ENCODE measurements around the gene ASAP3.

Gene ASAP3

DNA sequence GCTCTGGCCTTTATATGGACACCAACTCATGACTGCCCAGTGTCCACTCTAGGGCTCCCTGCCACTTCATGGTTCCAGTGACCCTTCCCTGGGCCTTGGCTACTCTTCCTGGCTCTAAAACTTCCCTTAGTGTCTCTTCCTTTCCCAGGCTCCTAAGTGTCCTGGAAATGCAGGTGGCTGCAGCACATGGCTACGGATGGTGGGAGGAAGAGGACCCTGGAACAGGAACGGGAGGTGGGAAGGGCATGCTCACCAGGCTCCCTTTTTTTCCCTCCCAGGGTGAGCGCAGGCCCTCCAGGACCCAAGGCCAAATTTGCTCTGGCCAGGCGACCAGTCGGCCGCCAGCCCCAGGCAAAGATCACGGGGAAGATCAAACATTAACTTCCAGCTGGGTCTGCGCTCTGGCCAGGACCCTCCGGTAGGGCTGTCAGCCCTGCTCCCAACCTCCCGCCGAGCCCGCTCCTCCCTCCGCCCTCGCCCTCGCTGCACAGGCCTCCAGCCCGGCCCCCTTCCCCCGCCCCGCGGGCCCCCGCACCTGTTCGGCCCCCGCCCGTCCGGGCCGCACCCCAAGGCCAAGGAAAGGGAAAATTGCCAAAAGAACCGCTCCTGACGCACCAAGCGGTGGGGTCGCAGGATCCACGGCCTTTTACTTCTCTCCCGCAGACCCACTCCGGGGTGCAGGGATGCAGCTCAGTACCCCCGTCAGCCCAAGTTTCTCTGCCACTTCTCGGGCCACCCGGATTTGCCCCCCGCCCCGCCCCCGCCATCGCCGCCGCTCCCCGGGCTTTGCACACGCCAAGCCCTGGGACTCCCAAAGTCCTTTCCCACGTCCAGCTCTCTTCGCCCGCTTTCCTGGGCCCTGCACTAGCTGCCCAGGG, 60.3 kb downstream of the ASAP3 start:
- FAIRE-seq (no peak), DNase-seq (ENCODE audit: insufficient read length, low spot score) (no peak)
- TF ChIP-seq, protein P1, sequence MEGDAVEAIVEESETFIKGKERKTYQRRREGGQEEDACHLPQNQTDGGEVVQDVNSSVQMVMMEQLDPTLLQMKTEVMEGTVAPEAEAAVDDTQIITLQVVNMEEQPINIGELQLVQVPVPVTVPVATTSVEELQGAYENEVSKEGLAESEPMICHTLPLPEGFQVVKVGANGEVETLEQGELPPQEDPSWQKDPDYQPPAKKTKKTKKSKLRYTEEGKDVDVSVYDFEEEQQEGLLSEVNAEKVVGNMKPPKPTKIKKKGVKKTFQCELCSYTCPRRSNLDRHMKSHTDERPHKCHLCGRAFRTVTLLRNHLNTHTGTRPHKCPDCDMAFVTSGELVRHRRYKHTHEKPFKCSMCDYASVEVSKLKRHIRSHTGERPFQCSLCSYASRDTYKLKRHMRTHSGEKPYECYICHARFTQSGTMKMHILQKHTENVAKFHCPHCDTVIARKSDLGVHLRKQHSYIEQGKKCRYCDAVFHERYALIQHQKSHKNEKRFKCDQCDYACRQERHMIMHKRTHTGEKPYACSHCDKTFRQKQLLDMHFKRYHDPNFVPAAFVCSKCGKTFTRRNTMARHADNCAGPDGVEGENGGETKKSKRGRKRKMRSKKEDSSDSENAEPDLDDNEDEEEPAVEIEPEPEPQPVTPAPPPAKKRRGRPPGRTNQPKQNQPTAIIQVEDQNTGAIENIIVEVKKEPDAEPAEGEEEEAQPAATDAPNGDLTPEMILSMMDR (IDR thresholded peaks at IDR 0.05; ENCODE audit: insufficient read depth, missing control alignments): no peak

DNA sequence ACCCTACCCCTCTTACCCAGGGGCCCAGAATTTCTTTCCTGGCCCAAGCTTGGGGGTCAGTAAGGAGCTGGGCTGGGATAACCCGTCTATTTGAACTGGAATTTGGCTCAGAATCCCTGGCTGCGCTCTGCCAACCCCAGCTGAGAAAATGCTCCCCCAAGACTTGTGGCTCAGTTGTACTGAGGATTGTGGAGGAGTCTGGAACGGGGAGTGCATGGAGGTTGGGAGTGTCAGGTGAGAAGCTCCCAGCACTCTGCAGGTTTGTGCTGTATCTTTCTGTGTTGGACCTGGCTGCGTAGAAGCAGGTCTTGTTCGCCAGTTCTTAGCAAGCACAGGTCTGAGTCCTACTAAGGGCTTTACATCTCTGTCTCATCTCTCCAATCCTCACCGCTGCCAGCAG, 61.0 kb downstream of the ASAP3 start:
- TF ChIP-seq, protein P1 (IDR thresholded peaks at IDR 0.05; ENCODE audit: insufficient read depth, missing control alignments): no peak
- DNase-seq (ENCODE audit: insufficient read length, low spot score): no peak
- no peak for FAIRE-seq

DNA sequence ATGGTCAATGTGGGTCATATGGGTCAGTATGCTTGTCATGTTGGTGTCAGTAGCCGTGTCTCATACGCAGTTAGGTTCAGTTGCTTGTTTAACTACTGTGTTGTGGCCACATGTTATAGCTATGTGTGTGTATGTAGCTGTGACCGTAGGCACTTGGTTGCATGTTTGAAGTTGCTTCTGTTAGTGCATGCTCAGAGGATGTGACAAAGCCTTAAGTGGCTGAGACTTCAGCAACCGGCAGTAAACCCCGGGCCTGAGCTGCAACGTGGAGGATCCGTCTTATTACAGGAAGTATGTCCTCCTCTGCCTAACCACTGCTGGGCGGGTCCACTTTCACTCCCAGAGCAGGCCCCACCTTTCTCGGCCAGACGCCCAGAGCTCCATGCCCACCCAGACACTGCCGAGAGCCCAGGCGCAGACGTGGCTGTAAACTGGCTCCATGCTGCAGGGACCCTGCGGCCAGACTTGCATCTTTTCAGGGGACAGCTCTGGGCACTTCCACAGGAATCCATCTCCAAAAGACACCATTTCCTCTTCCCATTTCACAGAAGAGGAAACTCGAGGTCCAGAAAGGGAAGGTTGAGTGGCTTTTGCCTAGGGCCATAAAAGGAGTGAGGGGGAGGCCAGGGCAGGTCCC, 61.6 kb downstream of the ASAP3 start:
- FAIRE-seq: no peak
- TF ChIP-seq, protein P1 (IDR thresholded peaks at IDR 0.05; ENCODE audit: insufficient read depth, missing control alignments): no peak

DNA sequence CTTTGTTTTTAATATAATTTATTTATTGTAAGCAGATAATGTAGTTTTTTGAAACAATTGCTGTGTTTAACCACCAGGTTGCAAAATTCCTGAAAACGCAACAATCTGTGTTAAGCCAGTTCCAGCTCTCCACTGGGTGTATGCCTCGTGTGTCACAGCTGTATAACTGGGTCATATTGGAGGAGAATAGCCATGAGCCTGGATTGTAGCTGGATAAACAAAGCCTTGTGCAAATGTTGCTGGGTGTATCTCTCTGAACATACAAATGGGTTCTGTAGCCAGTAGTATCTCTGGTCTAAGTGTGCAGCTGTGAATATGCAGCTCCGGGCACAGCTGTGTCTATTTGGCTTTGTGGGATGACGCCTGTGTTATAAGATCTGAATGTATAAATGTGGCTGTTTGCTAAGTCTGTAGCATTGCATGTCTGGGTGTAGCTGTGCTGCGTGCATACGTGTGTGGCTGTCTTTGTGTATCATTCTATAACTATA, 62.2 kb downstream of the ASAP3 start:
- TF ChIP-seq, protein P1 (IDR thresholded peaks at IDR 0.05; ENCODE audit: insufficient read depth, missing control alignments): no peak
- DNase-seq (ENCODE audit: insufficient read length, low spot score) (no peak), FAIRE-seq (no peak)

More for the DNA sequence above, 61.6 kb downstream of the ASAP3 start:
- DNase-seq (ENCODE audit: insufficient read length, low spot score): no peak

DNA sequence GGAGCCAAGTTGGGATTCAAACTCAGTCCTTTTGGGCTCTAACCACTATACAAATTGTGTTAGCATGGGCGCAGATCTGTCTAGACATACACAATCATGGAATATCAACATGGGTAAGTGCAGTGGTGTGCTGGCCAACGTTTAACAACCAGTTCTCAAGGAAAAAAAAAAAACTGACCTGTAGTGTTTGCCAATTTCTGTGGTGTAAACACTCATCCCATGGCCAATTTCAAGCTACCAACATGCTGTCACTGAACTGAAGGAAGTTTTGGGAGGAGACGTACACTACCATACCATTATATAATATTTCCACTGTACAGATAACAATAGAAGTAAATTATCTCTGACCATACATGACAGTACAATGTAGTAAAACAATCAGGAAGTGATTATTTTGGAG, 62.6 kb downstream of the ASAP3 start:
- no peak for DNase-seq (ENCODE audit: insufficient read length, low spot score)
- TF ChIP-seq, protein P1 (IDR thresholded peaks at IDR 0.05; ENCODE audit: insufficient read depth, missing control alignments): no peak
- FAIRE-seq: no peak

DNA sequence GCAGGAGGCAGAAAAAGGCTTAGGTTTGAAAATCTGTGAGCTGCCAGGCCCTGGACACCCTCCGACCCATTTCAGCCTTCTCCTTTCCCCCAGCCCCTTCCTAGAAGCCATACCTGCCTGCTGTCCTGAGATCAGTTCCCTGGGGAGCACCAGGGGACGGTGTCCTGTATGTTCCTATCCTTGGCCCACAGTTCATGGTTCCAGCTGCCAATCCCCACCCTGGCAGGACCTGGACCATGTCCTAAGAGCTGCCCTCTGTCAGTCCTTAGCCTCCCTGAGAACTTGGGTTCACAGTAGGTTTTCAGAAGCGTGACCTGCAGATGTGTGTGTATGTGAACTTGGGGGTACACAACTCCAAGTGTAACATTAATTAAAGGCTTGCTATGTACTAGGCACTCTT, 63.2 kb downstream of the ASAP3 start:
- FAIRE-seq: no peak
- TF ChIP-seq, protein P1 (IDR thresholded peaks at IDR 0.05; ENCODE audit: insufficient read depth, missing control alignments): no peak
- no peak for DNase-seq (ENCODE audit: insufficient read length, low spot score)

DNA sequence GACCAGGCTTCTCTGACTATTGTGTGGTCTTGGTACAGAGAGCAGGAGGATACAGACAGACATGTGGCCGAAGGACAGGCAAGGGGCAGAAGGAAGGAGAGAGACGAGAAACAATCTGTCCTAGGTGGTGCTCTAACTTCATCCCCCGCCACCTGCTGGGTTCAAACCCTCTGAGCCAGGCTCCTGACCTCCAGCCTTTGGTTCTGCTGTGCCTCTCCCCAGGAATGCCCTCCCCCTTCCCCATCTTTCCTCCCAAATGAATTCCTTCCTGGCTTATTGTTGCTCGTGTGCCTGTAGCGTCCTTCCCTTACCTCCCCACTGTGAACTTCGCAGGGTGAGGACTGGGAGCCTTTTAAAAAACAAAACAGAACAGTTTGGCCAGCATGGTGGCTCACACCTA, 64.8 kb downstream of the ASAP3 start:
- TF ChIP-seq, protein P1 (IDR thresholded peaks at IDR 0.05; ENCODE audit: insufficient read depth, missing control alignments): no peak
- DNase-seq (ENCODE audit: insufficient read length, low spot score): no peak
- no peak for FAIRE-seq
